HG03060 (cell line): ENCODE data around the gene DAPK2.

ENCODE experiments used
- ATAC-seq: cut with Tn5 transposase; IDR thresholded peaks from one replicate; pipeline ENCODE4 v1.9.1; 2021; ENCODE audit warnings: low read depth, moderate number of reproducible peaks; ENCODE audit not compliant: unreplicated experiment

DAPK2 gene

DNA sequence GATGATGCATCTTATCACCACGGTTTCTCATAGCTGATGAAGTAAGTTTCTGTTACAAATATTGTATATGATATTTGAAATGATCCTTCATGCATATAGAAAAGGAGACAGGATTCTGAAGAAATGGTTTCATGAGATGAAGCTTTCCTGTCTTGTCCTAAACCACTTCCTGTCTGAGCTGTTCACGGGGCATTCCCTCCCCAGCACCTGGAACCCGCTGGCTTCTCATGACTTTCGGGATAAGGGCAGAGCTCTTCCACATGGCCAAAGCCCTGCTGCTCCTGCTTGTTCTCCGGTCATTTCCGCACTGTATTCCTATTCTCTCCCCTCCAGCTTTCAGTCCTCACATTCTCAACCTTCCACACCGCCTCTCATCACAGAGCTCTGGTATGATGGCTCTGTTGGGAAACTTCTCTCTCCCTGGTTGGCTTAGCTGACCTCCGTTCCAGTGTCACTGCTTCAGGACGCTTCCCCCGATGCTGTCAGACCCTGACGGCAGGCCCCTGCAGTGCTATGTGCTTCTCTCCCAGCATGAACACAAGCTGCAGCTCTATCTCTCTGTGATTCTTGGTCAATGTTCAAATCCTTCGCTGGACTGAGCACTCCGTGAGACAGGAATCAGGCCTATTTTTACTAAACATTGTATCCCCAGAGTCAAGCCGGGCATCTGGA is 125.6 kb downstream of the DAPK2 start:
- ATAC-seq = no peak

DNA sequence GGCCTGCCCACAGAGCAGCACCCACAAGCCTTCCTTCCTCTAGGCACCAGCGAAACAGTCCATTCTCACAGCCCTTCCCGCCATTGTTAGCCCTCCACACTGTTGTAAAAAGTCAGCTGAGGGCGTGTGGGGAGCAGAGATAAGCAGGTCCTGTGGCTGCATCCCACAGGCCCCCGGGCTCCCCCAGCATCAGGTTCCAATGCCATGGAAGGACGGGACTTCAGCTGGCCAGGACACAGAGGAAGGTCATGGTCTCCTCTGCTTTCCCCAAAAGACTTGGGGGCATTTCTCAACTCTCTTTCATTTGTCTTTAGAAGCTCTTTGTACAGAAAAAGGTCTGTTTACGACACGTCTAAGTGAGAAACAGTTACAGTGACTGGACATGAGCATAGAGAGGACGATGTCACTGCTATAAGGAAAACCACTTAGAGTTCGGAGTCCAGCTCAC is 127.4 kb downstream of the DAPK2 start:
- ATAC-seq = no peak

DNA sequence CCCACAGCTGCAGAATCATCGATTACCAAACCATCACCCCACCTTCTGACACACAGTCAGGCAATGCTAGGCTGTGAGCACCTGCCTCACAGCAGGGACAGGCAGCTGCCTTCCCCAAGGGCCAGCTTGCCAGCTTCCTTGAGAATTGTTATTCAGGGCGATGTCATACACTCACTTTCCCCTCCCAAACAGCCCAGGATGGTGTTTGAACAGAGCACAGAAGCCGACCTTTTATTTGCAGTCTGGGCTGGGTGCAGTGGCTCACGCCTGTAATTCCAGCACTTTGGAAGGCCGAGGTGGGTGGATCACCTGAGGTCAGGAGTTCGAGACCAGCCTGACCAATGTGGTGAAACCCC is 128.0 kb downstream of the DAPK2 start:
- no peak for ATAC-seq

DNA sequence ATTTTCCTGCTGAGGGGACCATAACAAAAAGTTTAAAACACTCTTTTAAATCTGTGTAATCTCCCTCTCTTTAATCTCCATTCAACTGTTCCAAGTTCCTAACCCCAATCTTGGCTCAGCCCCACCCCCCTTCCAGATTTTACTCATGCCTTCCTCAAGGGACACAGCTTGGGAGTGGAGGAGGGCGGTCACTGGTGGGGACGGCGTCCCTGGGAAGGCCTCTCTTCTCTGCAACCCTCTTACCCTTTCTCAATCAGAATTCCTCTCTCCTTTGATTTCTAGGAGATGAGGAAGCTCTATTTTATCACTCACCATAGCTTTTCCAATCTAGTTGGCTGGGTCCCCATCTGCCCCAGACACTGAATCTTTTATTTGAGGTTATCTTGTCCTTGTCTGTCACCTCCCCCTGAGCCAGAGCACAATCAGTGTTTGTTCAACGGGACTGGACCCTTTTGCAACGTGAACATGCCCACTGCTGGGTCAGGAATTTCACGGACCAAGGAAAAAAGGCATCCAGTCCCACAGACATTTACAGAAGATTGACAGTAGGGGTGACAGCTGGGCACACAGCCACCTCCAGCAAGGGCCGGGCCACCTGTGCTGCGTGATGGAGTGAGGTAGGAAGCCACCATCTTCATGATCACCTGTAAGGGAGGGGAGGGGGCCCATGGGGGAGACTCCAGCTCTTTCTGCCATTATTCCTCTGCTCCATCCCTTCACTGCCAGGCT is 128.5 kb downstream of the DAPK2 start:
- ATAC-seq = no peak

DNA sequence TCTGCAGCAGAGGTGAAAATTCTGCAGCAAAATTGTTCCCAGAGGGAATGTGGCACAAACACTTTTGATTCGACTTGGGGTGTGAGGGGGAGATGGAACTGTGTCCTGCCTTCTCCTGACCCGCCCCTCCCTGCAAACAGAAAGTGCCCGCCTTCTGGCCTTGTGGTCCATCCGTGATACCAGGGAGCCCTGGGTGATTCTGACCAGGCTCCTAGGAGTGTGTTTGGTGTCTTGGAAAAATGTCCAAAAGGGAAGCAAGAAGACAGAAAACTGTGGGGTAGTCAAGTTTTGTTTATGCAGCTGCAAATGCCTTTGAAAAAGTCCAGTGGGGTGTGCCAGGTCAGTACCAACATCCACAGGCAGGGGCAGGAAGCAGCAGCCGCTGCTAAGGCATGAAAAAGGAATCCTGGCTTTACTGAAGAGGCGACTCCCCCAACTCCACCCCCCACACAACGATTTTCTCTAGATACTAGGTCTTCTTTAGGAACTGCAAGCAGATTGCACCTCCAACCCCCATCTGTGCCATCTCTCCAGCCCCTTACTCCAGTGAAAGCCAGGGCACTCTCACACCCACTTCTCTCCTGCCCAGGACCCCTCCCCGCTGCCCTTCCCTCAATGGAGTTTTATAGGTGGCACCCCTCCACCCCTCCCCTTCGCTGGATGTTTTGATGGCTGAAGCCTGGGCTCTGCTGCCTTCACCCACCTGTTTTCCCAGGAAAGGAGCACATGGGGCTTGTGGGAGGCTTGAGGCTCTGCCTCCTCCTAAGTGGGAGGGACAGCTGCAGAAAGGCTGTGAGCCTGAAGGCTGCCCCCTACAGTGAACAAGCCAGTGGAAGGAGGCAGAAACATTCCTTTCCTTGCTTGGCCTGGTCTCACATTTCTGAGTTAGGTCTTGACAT is 130.2 kb downstream of the DAPK2 start:
- ATAC-seq = no peak

DNA sequence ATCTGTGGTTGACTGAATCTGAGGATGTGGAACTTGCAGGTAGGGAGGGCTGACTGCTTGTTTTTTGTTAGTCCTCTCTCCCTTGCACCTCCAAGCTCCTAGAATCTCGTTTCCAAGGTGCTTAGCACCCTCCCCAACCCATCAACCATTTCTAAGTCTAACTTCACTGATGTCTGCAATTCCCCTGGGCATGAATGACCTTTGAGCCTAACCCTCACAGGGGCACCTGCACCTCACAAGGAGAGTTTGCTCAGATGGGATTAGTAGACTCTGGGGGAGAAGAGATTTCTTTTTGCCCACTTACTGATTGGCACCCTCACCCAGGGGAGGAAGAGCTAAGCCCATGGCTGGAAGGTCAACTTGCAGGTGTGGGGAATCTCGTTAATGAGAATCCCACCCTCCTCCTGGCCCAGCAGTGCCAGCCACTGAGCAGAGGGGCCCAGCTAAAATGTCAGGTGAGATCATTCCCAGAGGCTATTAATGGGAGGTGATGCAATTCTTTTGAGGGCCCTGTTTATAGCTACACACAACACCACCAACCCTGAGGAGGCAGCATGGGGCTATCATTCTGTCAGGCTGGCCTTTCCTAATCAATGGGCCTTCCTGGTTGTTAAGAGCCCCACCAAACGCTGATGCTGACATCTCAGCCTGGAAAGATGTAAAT is 130.9 kb downstream of the DAPK2 start:
- ATAC-seq = no peak

DNA sequence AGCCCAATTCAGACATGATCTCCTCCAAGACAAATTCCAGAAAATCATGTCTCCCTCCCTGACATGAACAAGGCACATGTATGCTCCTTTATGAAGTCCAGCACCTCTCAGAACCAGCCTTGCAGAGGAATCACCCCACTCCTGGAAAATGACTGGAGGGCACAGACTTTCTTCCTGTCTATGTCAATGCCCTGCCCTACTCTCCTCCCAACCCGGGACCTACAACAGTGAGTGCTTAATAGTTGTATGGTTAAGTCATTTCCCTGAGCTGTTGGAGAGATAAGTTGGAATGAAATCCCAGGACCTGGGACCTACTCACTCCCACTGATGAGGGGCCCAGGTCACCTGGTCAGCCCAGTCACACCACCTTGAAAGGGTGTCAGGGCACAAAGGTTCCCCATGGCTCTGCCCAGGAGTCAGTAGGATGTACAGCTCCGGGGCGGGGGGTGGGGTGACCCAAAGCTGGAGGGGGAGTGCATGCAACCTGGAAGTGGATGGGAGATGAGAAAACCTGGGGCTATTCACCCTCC is 132.4 kb downstream of the DAPK2 start:
- ATAC-seq = no peak

DNA sequence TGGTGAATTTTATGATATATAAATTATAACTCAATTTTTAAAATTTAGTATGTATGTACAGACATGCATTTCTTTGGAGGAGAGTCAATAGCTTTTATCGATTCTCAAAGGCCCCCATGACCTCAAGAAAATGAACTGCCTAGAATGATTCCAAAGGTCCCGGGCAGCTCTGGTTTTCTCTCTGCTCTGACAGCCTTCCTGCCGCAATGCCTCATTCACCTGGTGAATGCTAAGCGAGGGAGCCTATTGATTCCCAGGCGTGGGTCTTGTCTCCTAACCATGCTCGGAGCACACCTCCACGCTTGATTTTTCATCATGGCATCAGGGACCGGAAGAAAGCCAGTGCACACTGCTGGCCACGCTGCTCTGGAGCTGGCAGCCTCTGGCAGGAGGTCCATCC is 132.9 kb downstream of the DAPK2 start:
- no peak for ATAC-seq

DNA sequence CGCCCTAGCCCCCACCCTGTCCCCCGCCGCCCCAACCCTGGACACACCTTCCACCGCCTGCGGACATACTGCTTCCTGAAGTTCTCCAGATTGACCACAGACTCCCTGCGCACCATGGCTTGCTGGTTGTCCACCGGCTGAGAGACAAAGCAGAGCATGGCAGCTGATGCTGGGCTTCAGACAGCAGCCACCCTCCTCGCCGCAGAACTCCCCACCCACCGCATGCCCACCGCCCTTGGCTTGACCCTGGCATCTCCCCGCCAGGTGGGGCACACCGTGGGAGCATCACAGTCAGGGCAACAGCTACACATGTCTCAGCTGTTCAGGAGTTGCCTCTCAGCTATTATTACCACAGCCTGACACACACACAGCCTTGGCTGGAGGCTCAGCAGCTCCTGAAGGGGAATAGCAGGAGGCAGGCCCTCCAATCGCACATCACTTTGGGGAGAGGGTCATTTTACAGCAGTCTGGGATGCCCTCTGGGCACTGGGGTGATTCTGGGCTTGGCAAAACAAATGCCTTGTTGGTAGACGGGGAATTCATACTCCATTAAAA is 134.1 kb downstream of the DAPK2 start:
- ATAC-seq = no peak

DNA sequence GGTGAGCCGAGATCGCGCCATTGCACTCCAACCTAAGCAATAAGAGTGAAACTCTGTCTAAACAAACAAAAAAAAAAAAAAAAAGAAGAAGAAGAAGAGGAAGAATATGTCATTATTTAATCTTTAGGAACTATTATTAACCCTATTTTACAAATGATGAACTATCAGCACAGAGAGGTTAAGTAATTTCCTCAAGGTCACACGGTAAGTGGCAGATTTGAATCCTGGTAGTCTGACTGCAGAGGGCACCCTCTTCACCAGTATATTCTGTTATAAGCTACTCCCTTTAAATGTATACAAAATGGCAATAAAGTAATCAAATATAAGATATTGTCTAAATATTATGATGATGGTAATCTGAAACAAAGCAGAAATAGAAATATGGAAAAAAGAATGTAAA is 135.1 kb downstream of the DAPK2 start:
- no peak for ATAC-seq

DNA sequence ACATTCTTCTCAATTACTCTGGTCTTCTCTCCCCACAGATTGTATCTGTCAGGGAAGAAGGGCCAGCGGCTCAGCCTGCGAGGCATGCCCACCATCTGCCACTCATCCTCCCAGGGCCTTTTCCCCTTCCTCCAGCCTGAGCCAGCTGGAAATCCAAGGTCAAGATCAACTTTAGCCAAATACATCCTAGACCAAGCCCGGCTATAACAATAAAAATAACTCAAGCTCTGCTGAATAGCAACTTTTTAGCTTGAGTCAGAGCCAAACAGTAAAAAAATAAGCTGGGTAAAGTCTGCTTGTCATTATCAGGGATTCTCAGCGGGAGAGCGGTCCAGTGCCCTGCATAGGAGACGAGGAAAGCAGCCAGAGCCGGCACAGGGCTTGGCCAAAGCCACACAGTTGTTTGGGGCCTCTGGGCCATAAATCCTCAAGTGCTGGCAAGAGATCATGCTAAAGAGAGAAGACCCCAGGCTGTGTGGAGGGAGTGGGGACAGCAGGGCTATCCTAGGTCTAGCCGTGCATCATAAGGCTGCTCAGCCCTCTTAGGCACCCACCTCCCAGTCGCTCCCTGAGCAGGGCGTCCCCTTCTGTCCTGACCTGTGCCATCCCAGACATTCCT is 136.4 kb downstream of the DAPK2 start:
- no peak for ATAC-seq

DNA sequence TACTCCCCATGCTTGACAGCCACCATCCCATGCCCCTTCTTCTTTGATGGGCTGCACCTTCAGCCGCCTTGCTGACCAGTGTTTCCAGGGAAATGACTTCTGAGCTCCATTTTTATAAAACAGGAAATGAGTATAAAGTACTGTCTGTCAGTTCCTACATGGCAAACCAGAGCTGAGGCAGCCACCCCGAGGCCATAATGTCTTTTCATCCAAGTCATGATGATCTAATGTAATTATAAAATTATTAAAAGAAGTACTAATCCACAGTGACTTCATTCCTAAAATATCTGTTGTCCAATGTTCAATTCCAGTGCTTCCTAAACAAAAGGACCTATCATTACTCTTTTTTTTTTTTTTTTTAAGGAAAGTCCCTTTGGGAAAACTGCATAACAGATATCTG is 137.3 kb downstream of the DAPK2 start:
- ATAC-seq = no peak

DNA sequence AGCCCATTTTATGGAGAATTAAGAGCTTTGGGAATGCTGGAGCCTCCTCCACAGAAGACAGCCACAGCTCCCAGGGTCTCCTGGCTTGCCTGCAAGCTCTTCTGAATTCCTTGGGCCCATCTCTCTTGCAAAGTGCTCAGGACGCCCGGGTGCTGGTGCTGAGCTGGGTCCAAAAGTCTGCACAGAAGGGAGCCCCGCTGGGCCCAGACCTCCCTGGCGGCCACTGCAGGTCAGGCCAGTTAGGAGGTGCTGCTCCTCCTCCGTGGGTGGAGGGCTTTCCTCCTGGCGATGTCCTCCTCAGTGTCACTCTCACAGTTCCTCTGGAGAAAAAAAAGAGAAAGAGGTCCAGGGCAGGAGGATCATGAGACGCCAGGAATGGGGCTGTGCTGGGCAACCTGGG is 138.0 kb downstream of the DAPK2 start:
- no peak for ATAC-seq

DNA sequence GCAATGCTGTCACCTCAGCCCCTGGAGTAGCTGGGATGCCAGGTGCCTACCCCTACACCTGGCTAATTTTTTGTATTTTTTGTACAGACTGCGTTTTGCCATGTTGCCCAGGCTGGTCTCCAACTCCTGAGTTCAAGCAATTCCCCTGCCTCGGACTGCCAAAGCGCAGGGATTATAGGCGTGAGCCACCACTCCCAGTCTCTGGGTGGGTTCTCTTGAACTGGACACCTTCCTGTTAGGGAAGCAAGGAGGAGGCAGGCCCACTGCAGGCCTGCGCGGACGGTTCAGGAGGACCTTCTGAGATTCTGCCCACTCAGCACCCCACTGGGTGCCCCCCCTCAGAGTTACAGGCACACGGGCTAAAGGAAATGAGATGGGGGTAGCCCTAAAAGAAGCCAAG is 138.8 kb downstream of the DAPK2 start:
- ATAC-seq = no peak

DNA sequence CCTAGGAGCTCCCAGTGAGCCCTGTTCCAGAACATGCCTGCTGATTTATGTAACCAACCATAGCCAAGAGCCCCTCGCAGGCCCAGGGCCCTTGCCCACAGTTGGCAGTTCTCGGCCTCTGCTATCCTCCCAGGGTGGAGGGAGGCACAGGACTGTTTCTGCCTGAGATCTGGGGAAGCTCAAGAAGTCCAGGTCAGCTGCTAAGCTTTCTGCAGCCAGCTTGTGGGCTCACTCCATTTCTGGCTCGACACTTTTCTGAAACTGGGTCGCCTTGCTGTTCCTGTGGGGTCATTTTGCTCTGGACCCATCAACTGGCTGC is 140.1 kb downstream of the DAPK2 start:
- no peak for ATAC-seq

DNA sequence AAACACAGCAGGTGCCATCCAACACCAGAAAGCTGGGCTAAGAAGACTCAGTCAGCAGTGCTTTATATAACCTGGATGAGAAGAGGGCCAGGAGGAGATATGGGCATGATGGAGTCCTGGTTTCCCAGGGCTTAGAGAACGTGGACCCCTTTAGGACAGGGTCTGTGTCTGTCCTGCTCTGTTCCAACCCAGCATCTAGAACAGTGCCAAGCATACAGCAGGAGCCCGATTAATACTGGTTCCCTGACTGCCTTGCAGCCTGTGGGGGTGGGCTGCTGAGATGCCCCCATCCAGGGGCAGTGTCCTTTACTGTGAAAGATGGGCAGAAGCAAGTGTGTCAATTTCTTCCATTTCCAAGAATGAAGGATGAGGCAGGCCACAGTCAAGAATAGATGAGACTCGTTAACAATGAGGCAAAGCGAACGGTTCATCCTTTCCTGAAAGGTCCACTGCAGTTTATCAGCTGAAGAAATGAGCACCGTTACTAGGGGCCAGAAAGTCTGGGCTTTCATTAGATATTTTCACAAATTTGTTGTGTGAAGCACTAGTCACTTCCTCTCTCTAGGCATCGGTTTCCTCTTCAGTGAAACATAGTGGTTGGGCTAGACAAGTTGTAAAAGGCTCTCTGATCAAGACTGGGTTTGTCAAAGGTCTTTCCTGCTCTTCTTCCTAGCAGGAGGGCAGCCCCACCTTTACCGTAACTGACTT is 140.6 kb downstream of the DAPK2 start:
- no peak for ATAC-seq

DNA sequence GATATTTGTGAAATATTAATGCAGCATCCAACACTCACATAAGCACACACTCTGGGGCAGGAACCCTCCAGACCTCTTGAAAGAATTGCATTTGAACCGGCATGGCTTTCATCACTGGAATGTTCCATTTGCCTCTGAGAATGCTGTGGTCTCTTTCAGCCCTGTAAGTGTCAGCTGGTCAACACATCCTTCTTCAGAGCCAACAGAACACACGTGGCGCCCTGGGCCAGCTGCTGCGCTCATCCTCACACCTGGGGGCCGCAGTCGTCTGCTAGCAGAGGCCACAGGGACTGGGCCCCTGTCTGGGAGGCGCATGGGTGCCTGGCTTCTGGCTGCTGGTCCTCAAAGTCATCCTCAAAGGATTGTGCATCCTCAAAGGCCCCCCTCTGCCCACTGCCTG is 141.2 kb downstream of the DAPK2 start:
- no peak for ATAC-seq

DNA sequence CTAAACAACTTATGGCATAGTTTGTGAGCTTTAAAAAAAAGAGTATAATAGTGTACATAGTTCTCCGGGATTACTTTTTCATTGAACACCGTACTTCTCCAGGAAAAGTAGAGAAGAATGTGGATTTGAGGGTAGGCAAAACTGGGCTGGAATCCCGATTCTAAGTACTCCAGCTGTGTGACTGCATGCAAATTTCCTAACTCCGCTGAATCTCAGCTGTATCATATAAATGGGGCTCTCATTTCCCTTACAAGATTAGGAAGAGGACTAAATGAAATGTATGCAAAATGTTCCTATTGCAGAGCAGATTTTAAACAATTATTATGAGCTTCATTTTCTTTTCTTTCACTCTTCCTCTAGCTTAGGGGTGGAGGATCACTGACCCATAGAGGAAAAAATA is 142.2 kb downstream of the DAPK2 start:
- no peak for ATAC-seq

DNA sequence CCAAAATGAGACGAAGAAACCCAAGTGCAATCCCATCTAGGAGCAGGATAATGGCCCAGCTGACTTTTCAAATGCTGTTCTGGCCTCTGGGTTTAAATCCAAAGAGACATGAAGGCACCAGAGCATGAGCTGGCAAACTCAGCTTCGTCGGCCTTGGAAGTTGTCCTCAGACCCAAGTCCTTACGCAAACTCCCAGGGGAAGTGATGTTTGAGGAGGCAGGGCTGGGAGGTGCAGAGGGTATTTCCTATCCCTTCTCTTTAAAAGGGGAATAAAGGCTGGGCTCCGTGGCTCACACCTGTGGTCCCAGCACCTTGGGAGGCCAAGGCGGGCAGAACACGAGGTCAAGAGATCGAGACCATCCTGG is 143.6 kb downstream of the DAPK2 start:
- no peak for ATAC-seq
